GM10847 (cell line): Measurements from ENCODE around the gene ONECUT3.

Experiments used
- POLR2A ChIP-seq: IDR thresholded peaks from 2 replicates; pipeline ENCODE4 v1.6.1; 2011; ENCODE audit not compliant: insufficient read length; ENCODE audit errors: extremely low read depth

ONECUT3 gene

DNA sequence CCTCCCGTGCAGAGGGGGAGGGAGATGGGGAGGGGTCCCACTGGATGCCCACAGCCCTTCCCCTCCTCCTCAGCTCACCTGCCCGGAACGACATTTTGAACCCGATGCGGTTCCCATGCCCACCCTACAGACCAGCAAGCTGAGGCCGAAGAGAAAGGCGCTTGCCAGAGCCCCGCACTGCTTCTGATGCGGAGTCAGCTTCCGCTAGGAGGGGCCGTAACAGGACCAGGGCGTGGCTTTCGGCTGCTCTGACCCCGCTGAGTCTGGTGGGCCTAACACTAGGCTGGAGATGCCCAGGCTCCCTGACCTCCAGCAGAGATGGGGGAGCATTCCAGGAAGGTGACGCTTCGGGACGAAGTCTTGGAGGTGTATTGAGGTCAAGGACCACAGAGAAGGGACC, 6.7 kb downstream of the ONECUT3 start:
- no peak for TF ChIP-seq POLR2A

DNA sequence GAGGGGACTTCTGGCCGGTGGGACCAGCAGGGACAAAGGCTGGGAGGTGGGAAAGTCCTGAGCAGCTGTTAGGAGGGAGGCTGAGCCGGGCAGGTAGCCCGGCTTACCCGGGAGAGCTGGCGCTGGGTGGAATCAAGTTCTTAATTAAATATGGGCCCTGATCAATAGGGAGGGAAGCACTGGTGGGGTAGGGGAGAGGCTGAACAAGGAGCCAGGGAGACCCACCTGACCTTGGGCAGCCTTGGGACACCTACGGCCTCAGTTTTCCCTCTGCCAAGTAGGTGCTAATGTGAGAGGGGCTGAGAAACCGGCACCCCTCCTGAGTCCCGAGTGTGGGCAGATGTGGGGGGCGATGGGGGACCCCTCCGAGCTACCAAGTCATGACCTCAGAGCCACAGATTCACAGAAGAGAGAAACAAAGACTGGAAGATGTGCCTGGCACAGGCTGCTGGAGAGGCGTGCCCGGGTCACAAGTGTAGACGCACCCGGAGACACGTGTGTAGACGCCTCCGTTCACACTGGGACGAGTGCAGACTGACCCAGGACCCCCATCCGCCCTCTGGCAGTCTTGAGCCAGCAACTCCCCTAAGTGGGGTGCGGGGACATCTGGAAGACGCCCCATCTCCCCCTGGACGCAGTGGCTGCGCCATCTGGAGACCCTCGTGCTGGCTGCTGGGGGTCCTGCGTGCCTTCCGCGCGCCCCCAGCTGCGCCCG, 8.4 kb downstream of the ONECUT3 start:
- TF ChIP-seq POLR2A, result no peak

DNA sequence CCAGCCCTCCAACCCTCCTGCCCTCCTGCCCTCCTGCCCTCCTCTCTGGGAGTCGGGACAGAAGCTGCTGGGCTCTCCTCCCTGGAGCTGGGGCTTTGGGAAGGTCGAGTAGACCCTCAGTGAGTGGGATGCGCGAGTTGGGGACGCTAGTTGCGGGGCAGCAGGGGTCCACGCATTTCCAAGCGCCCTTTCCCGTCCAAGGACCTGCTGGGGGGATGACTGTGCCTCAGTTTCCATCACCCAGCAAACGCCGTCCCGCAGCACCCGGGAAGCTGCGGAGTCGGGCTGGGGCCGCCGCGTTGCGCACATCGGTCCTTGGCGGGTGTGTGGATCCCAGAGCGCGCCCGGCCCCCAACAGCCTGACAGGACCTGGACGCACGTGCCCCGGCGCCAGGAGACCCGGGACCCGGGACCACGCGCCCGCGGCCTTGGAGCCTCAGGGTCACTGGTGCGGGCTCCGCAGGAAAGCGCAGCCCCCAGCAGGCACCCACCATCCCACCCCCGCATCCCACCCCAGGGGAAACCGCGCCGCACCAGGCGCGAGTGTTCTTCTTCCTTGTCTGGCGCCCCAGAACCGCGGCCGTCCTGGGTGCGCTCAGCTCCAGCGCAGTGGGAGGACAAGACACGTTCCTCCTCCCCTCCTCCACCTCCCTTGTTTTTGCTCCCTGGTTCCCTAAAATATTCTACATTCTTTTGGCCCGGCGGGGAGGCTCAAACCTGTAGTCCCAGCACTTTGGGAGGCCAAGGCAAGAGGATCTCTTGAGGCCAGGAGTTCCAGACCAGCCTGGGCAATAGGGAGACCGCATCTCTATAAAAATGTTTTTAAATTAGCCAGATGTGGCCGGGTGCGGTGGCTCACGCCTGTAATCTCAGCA, 9.2 kb downstream of the ONECUT3 start:
- no peak for TF ChIP-seq POLR2A

DNA sequence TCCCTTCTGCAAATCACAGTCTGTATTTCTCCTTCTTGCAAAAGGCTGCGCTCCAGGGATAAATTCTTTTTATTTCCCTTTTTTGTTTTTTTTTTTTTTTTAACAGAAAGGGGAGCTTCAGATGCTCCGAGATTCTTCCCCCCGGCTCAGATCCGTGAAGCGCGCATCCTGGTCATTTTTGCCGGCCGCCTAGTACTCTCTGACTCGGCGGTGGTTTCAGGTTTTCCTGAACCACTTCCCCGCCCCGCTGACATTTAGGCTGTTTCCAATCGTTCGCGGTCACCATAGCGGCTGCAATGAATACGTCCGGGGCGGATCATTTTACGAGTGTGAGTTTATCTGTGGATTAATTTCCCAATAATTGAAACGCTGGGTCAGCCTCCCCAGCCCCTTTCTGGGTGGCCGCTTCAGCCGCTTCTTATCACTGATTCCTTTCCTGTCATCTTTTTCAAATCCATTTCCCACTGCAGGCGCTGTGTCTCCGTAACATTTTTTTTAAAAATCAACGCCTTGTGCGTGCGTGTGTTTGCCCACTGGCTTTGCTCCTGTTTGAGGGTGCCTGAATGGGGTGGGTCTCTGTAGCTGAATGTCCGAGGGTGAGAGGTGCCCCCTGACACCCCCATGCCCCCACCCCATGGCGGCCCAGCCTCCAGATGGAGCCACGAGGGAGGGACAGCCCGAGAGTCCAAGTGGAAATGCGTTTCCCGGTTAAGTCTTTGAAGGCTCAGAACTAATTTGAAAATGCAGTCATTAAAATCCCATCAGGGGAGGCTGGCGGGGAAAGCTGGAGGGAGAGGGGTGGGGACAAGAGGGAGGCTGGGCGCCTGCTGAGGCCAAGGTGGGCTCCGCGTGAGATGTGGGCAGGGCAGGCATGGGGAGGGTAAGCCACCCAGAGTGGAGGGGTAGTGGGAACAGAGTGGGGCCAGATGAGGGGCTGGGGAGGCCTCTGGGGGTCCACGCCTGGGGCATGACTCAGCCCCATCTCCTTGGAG, 10.6 kb downstream of the ONECUT3 start:
- TF ChIP-seq POLR2A, result no peak

DNA sequence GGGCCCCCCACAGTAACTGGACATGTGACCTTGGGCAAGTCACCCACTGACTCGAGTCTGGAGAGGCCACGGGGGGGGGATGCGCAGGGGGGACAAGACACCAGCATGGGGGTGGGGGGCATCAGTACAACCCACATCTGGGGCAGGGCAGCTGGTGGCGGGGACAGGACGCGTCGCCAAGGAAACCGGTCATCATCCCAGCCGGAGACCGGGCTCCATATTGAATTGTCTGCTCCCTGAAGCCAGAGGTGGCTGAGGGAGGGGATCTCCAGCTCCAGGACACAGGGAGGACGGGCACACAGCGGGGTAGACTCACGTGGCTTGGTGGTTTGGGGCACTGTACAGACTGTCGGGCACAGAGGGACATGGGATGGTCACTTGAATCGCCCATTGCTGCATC, 11.4 kb downstream of the ONECUT3 start:
- no peak for TF ChIP-seq POLR2A

DNA sequence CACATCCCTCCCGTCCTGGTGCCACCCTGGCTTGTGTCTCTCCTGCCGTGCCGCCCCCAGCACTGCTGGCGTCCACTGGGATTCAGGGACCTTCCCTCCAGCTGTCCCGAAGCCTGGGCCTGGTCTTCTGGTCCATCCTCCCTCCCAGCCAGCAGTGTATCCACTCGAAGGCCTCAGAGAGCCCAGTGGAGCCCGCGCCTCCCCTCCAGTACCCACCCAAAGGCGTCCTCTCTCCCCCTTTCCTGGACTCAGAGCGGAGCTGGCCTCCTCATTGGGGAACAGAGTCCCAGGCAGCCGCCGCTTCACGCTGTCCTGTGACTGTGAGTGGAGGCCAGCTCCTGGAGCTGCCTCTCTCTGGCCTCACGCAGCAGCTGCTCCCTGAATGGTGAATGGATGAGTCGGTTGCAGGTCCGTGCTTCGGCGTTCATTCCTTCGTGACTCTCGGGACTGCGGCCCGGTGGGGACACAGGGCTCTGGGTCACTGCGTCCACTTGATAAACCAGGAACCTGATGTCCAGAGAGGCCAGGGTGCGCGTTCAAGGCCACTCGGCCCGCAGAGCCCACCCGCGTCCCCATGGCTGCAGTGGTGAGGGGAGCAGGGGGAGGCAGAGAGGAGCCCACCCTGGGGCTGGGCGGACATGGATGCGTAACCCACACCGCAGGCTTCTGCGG, 12.1 kb downstream of the ONECUT3 start:
- no peak for TF ChIP-seq POLR2A

DNA sequence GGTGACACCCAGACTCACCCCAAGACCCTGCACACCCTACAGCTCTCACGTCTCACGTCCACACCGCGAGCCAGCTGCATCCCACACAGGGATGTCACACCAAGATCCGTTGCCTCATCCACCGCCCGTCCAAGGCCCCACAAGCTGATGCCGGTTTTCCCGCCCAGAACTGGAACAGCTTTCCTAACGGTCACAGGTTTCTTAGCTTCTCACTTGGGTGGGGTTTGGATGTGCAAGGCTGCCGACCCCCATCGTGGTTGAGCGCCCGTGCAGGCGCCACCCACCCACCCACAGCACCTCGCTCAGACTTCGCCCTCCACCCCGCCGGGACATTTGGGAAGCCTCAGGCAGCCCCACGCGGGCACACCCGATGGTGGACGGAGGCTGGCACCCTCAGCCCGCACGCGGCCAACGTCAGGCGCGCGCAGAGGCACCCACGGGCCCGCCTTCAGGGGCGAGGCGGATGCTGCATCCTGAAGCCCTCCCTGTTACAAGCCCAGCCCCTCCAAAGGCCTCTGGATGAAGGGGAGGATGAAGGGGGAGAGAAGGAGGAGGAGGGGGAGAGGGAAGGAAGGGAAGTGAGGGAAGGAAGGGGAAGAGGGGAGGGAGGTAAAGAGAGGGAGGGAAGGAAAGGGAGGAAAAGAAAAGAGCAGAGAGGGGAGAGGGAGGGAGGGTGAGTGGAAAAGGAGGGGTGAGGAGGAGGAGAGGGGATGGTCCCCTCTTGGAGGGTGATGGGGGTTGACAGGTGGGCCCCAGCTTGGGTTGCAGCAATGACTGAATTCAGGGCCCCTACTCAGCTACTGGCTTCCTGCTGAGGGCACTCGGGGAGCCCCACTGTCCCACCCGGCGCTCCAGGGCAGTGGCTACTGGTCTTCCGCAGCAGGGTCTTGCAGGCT, 12.8 kb downstream of the ONECUT3 start:
- no peak for TF ChIP-seq POLR2A

DNA sequence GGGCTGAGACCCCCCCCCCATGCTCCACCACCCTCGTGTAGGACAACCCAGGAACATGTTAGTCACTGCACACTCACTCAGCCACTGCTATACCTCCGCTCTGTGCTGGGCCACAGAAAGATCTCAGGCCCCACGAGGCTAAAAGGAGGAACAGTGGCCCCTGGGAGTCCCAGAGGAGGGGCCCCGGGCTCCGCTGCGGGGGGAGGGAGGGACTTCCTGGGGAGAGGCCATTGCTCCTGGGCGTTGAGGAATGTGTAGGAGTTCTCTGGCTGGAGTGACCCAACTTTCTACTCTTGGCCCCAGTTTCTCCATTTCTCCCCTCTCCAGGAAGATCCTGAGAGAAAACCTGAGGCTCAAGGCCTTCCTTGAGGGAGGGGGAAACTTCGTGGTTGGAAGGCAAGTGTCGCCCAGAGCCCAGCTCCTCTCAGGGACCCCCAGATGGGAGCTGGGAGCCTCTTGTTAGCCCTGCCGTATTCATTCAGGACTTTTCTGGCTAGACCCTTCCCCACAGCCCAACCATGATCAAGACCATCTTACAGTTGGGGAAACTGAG, 13.6 kb downstream of the ONECUT3 start:
- TF ChIP-seq POLR2A, result no peak

DNA sequence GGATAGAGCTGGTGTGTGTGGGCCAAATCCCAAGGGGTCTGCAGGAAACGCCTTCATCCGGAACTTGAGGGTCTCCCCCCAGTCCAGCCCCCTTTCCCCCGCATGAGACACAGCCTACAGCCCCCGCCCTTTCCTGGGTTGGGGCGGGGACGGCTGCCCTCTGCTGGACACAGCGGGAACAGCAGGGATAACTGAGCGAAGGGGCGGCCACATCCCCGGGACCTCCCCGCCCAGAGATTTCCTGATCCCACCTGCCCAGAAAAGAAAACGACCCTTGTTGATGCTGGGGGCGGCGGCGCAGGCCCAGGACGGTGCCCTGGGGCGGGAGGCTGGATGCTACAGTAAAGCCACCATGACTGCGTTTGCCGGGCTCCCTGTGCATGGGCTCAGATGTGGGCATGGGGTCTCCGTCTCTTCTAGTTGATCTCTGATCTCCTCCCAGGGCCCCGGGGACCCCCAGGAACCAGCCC, 14.2 kb downstream of the ONECUT3 start:
- no peak for TF ChIP-seq POLR2A

DNA sequence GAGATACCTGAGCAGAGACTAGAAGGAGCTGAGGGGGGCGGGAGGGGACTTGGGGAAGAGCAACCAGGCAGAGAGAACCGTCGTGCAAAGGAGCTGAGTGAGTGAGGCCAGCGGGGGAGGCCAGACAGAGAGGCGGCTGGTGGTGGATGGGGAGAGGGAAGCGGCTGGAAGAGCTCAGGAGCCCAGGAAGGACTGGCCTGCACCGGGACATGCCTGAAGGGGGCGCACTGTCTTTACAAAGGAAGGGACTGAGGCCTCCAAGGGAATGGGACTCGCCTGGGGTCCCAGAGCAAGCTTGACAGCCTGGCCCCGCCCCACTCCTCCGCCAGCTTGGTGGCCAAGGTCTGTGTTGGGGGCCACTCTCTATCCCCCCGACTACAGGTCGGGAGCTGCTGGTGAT, 14.9 kb downstream of the ONECUT3 start:
- no peak for TF ChIP-seq POLR2A

DNA sequence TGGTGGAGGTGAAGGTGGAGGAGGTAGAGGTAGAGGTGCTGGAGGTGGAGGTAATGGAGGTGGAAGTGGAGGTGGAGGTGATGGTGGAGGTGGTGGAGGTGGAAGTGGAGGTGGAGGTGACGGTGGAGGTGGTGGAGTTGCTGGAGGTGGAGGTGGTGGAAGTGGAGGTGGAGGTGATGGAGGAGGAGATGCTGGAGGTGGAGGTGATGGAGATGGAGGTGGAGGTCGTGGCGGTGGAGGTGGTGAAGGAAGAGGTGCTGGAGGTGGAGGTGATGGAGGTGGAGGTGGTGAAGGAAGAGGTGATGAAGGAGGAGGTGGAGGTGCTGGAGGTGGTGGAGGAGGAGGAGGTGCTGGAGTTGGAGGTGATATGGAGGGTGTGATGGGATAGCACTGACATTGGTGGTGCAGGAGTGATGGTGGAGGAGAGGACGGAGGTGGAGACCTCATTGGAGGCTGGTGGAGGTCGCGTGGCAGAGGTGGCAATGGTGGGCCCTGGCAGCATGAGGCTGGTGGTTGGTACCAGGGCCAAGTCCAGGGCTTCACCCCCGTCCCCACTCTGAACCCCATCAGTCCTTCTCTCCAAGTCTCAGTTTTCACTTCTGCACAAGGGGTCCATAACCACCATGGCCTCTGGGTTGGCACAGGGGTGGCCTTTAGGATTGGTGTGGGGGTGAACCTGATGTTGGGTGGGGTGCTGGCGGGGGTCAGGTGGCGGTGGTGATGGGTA, 15.8 kb downstream of the ONECUT3 start:
- no peak for TF ChIP-seq POLR2A

DNA sequence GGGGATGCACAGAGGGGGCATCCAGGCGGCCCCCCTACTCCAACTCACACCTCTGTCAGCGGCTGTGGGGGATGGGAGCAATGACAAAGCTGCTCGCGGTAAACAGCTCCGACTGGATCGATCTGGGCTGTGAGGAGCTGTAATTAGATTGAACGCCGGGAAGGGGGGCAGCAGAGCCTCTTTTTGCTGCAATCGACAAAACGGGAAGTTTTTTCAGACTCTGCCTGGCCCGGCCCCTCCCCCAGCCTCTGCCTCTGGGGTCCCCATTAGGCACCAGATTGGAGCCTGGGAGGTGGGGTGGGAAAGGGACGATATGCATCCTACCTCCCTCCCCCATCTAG, 16.3 kb downstream of the ONECUT3 start:
- no peak for TF ChIP-seq POLR2A
